Measurements from ENCODE around the gene SPTBN4.

DNA sequence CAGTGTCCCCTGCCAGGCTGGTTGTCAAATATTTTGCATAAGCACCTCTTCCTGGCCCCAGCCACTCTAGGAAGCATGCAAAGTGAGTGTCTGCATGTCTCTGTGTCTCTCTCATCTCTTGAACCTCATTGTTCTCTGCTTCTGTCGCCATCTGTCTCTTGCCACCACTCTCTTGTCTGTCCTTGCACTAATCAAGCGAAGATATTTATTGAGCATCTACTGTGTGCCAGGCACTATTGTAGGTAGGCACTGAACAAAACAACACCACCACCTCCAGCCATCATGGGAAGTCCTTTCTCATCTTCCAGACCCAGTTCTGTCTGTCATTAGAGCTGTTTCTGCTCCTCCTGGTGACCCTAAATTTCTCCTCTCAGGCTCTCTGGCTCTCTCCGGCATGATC, 57.9 kb downstream of the SPTBN4 start:
- TF ChIP-seq, protein P1, sequence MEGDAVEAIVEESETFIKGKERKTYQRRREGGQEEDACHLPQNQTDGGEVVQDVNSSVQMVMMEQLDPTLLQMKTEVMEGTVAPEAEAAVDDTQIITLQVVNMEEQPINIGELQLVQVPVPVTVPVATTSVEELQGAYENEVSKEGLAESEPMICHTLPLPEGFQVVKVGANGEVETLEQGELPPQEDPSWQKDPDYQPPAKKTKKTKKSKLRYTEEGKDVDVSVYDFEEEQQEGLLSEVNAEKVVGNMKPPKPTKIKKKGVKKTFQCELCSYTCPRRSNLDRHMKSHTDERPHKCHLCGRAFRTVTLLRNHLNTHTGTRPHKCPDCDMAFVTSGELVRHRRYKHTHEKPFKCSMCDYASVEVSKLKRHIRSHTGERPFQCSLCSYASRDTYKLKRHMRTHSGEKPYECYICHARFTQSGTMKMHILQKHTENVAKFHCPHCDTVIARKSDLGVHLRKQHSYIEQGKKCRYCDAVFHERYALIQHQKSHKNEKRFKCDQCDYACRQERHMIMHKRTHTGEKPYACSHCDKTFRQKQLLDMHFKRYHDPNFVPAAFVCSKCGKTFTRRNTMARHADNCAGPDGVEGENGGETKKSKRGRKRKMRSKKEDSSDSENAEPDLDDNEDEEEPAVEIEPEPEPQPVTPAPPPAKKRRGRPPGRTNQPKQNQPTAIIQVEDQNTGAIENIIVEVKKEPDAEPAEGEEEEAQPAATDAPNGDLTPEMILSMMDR (IDR thresholded peaks at IDR 0.05; ENCODE audit: poor library complexity, severe bottlenecking), result no peak
- TF ChIP-seq, protein P2, sequence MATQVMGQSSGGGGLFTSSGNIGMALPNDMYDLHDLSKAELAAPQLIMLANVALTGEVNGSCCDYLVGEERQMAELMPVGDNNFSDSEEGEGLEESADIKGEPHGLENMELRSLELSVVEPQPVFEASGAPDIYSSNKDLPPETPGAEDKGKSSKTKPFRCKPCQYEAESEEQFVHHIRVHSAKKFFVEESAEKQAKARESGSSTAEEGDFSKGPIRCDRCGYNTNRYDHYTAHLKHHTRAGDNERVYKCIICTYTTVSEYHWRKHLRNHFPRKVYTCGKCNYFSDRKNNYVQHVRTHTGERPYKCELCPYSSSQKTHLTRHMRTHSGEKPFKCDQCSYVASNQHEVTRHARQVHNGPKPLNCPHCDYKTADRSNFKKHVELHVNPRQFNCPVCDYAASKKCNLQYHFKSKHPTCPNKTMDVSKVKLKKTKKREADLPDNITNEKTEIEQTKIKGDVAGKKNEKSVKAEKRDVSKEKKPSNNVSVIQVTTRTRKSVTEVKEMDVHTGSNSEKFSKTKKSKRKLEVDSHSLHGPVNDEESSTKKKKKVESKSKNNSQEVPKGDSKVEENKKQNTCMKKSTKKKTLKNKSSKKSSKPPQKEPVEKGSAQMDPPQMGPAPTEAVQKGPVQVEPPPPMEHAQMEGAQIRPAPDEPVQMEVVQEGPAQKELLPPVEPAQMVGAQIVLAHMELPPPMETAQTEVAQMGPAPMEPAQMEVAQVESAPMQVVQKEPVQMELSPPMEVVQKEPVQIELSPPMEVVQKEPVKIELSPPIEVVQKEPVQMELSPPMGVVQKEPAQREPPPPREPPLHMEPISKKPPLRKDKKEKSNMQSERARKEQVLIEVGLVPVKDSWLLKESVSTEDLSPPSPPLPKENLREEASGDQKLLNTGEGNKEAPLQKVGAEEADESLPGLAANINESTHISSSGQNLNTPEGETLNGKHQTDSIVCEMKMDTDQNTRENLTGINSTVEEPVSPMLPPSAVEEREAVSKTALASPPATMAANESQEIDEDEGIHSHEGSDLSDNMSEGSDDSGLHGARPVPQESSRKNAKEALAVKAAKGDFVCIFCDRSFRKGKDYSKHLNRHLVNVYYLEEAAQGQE (IDR thresholded peaks at IDR 0.05; ENCODE audit: borderline replicate concordance), result no peak
- TF ChIP-seq EZH2 (IDR thresholded peaks at IDR 0.05; ENCODE audit: borderline replicate concordance, insufficient read depth, low read length, poor library complexity, severe bottlenecking), result no peak
- no peak for TF ChIP-seq RAD21 (conservative IDR thresholded peaks at IDR 0.05)
- TF ChIP-seq TAF1 (IDR thresholded peaks at IDR 0.05; ENCODE audit: low read depth), result no peak
- no peak for TF ChIP-seq EP300 (conservative IDR thresholded peaks at IDR 0.05; ENCODE audit: poor library complexity, severe bottlenecking)

Data from neural cell (in vitro differentiated cells).